GM18507 (cell line): Measurements from ENCODE around the gene GRID1.
A peak's percentile ranks its signal among the peaks of the same experiment; 100 is the strongest.
"Not testable (repeated sequence)": the region's sequence is repeated elsewhere in the genome, so short reads cannot be mapped to it uniquely, and the experiment has no call there.

Experiments used
- DNase-seq: peaks from one replicate; pipeline ENCODE4 v3.0.0; 2011; ENCODE audit warnings: low read depth; ENCODE audit not compliant: insufficient read length; ENCODE audit errors: extremely low spot score
- FAIRE-seq: peaks from 2 replicates; lab custom pipeline; 2011; peaks lifted over from hg19 to GRCh38; lab: Jason Lieb, UNC

The GRID1 gene

DNA sequence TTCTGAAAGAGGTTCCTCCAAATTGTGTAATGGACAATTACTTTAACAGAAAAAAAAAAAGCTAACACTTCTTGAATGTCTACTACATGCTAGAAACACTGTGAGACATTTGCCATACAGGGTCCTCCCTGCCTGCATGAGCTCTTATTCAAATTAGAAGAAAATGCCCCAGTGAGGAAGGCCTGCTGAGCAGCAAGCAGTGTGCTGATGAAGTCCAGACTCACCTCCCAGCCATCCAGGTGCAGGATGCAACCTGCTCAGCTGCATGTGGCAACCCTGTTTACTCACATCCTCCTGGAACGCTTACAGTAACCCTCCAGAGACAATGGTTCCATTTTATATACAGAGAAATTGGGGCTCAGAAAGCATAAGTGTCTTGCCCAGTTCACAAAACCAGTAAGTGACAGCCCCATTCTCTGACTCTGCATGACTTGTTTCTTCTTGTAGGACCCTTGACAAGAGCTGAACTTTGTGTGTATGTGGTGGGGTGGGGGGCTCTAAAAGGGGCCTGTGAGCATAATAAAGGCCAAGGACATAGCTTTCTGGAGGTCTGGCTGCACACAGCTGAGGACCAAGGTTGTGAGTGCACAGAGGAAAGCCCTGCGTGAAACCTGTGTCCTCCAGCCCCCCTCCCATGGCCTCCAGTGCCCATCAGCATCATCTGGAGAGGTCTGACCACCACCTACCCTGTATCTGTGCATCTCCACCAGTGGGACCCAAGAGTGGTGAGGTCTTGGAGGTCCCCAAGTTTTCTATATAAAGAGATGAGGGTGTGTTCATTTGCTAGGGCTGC lies 387.8 kb downstream of the GRID1 start:
- DNase-seq, result no peak
- no peak for FAIRE-seq

- no peak for DNase-seq
- no peak for FAIRE-seq
Observed at GRCh38 chr10:85977642-85978041, 389.0 kb downstream of the GRID1 start.

DNA sequence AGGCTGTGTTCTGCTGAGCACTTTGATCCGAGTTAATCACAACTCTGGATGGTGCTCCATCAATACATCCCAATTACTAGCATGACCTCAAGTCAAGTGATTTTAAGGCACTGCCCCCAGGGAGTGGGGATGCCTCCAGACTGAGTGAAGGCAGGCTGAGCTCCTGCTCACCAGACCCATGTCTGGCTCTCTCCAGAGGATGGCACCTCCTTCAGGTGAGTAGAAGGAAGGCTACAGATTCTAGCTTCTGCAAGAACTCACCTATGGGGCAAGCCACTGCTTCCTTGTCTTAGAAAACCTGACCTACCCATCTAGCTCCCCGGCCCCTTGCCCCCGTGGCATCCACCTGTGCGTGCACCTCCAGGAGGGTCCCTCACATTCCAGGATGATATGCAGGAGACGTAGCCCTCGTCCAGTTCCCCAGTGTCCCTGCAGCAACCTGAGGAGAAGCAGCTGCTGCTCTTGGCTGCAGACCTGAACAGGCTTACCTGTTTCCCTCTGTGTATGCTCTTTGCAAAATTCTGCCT lies 390.3 kb downstream of the GRID1 start:
- FAIRE-seq, result no peak

DNA sequence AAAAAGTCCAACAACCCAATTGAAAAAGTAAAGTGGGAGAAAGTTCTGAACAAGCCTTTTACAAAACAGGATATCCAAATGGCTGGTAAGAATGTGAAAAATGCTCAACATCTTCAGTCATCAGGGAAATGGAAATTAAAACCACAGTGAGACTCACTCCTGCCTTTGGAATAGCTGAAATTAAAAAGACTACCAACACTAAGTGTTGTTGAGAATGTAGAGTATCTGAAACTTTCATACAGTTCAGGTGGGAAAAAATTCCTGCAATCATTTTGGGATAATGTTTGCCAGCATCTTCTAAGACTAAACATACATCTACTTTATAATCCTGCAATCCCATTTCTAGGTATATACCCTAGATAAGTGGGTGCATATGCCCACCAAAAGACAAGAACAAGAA lies 395.1 kb downstream of the GRID1 start:
- FAIRE-seq (no peak), DNase-seq (no peak)

More for the DNA sequence above, 390.3 kb downstream of the GRID1 start:
- DNase-seq, result no peak

DNA sequence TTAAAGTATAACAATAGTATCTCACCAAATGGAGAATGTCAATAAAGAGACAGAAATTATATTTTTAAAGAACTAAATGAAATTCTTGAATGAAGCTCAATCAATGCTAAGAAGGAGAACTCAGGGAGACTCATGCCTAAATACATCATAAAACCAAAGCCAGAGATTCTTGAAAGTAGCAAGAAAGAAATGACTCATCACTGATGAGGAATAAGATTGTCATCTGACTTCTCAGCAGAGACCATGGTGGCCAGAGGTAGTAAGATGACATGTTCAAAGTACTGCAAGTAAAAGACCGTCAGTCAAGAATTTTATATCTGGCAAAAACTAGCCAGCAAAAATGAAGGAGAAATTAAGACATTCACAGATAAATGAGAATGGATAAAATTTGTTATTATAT lies 399.0 kb downstream of the GRID1 start:
- no peak for DNase-seq
- FAIRE-seq, result no peak

DNA sequence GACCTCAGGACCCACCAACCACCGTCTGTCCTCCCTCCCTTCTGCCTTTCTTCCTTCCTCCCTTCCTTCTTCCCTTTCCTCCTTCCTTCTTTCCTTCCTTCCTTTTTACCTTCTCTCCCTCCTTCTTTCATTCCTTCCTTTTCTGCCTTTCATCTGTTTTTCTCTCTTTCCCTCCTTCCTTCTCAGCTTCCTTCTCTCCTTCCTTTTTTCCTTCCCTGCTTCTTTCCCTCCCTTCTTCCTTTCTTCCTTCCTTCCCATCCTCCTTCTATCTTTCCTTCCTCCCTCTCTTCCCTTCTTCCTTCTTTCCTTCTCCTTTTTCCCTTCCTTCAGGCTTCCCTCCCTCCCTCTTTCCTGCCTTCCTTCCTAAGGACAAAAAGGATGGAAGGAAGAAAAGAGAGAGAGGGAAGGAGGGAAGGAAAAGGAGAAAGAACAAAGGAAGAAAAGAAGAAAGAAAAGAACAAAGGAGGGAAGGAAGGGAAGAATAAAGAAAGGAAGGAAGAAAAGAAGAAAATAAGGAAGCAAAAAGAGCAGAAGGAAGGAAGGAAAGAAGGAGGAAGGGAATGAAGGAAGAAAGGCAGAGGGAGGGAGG lies 405.0 kb downstream of the GRID1 start:
- DNase-seq (no peak), FAIRE-seq (no peak)

GRCh38 chr10:85961073-85961472 lies 405.5 kb downstream of the GRID1 start:
- no peak for DNase-seq
- no peak for FAIRE-seq

DNA sequence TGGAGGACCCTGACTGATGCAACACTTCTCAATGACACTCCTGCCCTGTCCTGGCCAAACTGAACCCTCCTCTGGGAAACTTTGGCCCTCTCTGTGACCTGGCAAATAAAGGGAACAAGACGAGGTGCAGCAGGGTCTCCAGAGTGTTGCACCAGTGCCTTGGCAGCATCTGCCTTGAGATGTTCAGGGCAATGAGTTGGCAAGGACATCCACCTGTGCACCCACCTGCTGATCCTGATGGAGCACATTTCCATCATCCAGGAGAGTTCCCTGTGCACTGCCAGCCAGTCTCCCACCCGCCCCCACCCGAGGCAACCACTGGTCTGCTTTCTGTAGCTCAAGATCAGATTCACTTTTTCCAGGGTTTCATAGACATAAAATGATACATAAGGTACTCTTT lies 407.4 kb downstream of the GRID1 start:
- DNase-seq, result no peak
- FAIRE-seq, result no peak

- no peak for DNase-seq
- no peak for FAIRE-seq
Observed at GRCh38 chr10:85950921-85951320, 415.7 kb downstream of the GRID1 start.

DNA sequence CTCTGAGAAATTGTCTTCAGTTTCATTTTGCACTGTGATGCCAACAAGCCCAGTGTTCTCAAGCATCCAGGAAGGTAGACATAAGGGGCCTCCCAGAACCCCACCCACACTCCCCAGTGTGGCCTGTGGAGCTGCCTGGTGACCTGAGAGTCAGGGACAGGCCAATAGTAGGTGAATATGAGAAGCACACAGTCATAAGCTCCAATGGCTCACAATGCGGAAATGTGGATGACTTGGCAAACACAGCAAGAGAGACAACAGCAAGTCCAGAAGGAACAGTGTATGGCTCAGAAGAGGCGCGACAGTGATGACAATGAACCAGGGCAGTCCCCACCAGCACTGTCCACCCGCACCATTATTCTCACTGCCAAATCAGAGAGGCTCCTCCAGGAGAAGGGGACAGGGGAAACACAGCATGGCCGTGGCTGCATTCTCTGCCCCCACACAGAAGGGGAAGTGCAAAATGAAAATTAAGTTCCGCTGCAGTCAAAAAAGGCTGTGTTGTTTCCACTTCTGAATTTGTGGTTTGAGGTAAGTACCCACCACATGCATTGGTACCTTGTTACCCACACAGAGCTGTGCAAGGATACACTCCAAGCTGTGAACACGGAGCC lies 419.8 kb downstream of the GRID1 start:
- FAIRE-seq, result peak; percentile 88
- DNase-seq, result peak; percentile 32

GRCh38 chr10:85936161-85936560 lies 430.4 kb downstream of the GRID1 start:
- DNase-seq, result no peak

GRCh38 chr10:85934586-85934985 lies 432.0 kb downstream of the GRID1 start:
- DNase-seq (no peak), FAIRE-seq (no peak)

More at GRCh38 chr10:85936161-85936560, 430.4 kb downstream of the GRID1 start:
- no peak for FAIRE-seq

- not testable (repeated sequence) for DNase-seq, FAIRE-seq
Observed at GRCh38 chr10:85929993-85930392, 436.6 kb downstream of the GRID1 start.

DNA sequence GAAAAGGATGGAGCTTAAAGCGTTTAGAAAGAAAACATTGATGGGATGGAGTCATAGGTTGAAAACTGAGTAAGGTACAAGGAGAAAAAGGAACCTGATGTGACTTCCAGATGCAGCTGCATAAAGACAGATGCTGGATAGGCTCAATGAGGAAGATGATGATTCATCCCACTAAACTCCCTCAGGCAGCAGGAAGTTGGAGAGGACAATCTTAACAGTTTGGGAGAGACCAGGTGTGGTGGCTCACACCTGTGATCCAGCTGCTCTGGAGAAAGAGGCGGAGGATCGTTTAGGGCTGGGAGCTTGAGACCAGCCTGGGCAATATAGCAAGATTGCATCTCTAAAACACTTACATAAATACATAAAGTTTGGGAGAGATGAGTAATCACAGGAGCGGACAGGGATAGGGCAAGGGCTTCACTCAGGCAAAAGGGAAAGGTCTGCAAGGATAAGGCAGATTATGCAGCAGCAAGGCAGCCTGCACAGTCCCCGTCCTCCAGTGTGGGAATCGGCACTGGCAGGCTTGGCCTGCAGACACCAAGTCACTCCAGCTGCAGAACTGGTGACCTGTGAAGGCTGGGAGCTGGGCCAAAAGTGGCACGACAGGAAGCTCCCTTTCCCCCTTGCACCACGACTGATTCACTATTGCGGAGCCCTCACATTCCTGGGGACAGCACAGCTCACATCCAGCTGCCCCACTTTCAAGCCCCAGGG lies 438.5 kb downstream of the GRID1 start:
- FAIRE-seq (no peak), DNase-seq (no peak)

DNA sequence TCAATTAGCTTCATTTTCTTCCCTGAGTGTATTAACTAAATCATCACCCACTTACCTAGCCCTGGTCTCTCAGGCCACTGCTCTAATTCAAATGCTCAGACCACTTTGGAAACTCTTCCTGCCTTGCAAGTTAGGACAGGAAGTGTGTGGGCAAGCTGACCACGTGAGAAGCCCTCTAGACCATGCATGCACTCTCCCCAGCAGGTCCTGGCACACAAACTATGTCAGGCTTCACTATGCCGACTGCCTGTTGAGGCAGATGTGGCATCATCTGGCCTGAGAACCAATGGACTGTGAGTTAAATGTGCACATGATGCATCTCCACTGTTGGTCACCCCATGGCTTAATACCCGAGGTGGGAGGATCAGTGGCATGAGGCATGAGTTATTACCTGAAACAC lies 439.6 kb downstream of the GRID1 start:
- FAIRE-seq (peak; percentile 18), DNase-seq (no peak)

DNA sequence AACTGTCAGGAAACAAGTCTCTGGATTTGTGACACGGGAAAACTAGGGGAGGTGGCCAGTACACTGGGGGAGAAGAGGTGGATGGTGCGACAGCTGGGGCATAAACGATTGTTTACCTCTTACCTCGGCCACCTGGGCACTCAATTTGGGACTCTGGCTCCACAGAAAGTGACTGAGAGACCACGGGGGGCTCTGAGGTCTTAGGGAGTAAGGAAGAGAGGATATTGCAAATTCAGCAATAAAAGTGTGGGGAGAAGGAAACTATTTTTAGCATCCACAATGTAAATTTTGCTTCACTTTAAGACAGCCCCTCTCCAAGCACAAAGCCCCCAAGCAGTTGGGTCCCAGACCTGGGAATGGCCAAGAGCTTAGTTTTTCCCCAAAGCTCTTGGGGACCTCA lies 440.5 kb downstream of the GRID1 start:
- FAIRE-seq (no peak), DNase-seq (no peak)

DNA sequence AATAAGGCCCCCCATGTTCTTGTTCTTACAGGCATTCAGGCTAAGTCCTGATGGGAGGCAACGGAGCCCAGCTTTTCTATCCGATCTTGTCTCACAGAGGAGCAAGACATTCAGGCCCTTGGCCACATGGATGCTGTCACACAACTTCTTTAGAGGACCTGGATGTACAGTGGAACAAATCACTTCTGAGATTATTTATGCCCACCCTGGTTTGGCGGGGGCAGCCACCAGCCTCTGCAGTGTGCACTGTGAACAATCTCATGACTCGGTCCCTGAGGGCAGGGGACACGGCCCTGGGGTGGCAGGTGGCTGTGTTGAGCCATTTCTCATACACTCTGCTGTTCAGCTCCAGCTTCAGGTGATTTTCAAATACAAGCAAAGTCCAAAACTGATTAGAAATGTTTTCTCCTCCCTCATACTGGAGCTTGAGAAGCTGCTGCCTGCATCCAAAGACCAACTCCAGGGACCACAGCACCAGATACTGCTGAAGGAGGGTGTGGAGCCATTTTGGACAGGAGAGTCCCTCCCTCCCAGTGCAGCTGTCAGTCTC lies 441.3 kb downstream of the GRID1 start:
- FAIRE-seq (no peak), DNase-seq (no peak)

- DNase-seq (no peak), FAIRE-seq (no peak)
Observed at GRCh38 chr10:85924382-85925102, 442.1 kb downstream of the GRID1 start.
